ENCODE data around the gene SEC23B. TPM values are rescaled to one million over a fixed set of nuclear protein-coding genes. Genes with fewer than 3 reads are reported as not detected.

Gene SEC23B
- 120 and 178 TPM in 2 replicates for total RNA-seq (2016; rRNA removed; fragmentation: Illumina TruSeq; extraction: Trizol)
- 23.7 and 30.1 TPM in 2 replicates for total RNA-seq (2016; cell fraction: cytosol; rRNA removed; fragmentation: Illumina TruSeq; extraction: Trizol; ENCODE audit: low read depth)
- total RNA-seq (2016; cell fraction: insoluble cytoplasmic fraction; rRNA removed; fragmentation: Illumina TruSeq; extraction: Trizol): 116 and 173 TPM in 2 replicates
- total RNA-seq (2016; cell fraction: membrane; rRNA removed; fragmentation: Illumina TruSeq; extraction: Trizol): 36.5 and 38.6 TPM in 2 replicates
- 68.1 and 72.2 TPM in 2 replicates for total RNA-seq (2016; cell fraction: nucleus; rRNA removed; fragmentation: Illumina TruSeq; extraction: Trizol)
- 105 and 114 TPM in 2 replicates for polyA plus RNA-seq (2011; rRNA removed)
- polyA plus RNA-seq (2011; cell fraction: cytosol; rRNA removed): 96.7 and 107 TPM in 2 replicates
- 46.9 and 60.2 TPM in 2 replicates for polyA plus RNA-seq (2011; cell fraction: nucleus; rRNA removed)
- polyA plus RNA-seq (2012): 64.6 and 76.1 TPM in 2 replicates
- polyA plus RNA-seq (2016; cell fraction: cytosol; fragmentation: Illumina TruSeq; extraction: Trizol; ENCODE audit: low read depth): 5.2 and 5.6 TPM in 2 replicates
- polyA plus RNA-seq (2016; cell fraction: insoluble cytoplasmic fraction; fragmentation: Illumina TruSeq; extraction: Trizol; ENCODE audit: low read depth): 150 and 160 TPM in 2 replicates
- 14.5 TPM in 2 replicates for polyA plus RNA-seq (2016; cell fraction: membrane; fragmentation: Illumina TruSeq; extraction: Trizol; ENCODE audit: low read depth)
- 69.1 and 76.6 TPM in 2 replicates for polyA plus RNA-seq (2016; cell fraction: nucleus; fragmentation: Illumina TruSeq; extraction: Trizol; ENCODE audit: insufficient read depth, low read depth)
- 85.8 and 156 TPM in 2 replicates for polyA minus RNA-seq (2011; rRNA and poly(A)+ RNA removed; ENCODE audit: low replicate concordance)
- 66.9 and 68.1 TPM in 2 replicates for polyA minus RNA-seq (2011; cell fraction: cytosol; rRNA and poly(A)+ RNA removed)
- polyA minus RNA-seq (2011; cell fraction: nucleus; rRNA and poly(A)+ RNA removed): 79.2 and 99.8 TPM in 2 replicates
- percentile 87 among the genes with signal in this experiment for Bru-seq, nascent RNA
- percentile 85 among the genes with signal in this experiment for BruChase-seq, experiment 1, labeled RNA remaining after a 6-hour chase
- BruChase-seq, experiment 2, labeled RNA remaining after a 2-hour chase: percentile 84 among the genes with signal in this experiment
- long read RNA-seq, experiment 1, transcript SEC23B-202 (20 exons, 3,464 nt): major isoform, 54 of 123 reads
- long read RNA-seq, experiment 1, transcript SEC23B-204 (20 exons, 3,484 nt): minor isoform, 30 of 123 reads
- long read RNA-seq, experiment 1, partial matches to known transcripts: 21 of 123 reads
- long read RNA-seq, experiment 1, other reads (novel, unspliced or antisense): 16 of 123 reads
- long read RNA-seq, experiment 2, transcript SEC23B-202 (20 exons, 3,464 nt): major isoform, 36 of 120 reads
- long read RNA-seq, experiment 2, transcript SEC23B-204 (20 exons, 3,484 nt): minor isoform, 18 of 120 reads
- long read RNA-seq, experiment 2, partial matches to known transcripts: 42 of 120 reads
- long read RNA-seq, experiment 2, other reads (novel, unspliced or antisense): 22 of 120 reads

GRCh38 chr20:18507218-18508191 is at the start of gene SEC23B:
TSS of gene SEC23B (plus strand) at chr20:18507940. CDS start at chr20:18510836, 2,896 bp downstream.
- ATAC-seq: peak; percentile 98
- H3K9ac ChIP-seq (ENCODE audit: insufficient read depth, low read depth, low read length): peak within 1 kb of the TSS; percentile 95
- peak within 1 kb of the TSS; percentile 92 for H2AFZ ChIP-seq (ENCODE audit: low read length)
- POLR2A ChIA-PET: interaction anchor here (0.6 to 4.8 kb wide), 42 partner anchors 8 to 938 kb away, joined by 3 to 215 read pairs (median 4); partner anchors contain the start of genes DSTN, DTD1, DZANK1 and KAT14
- H3K4me1 ChIP-seq (ENCODE audit: insufficient read depth, low read length): peaks cover 44% of the 10 kb centered on the region
- in situ Hi-C loops (cut with HindIII; ENCODE audit: extremely low pct_ligation_motif_present, low pct_unique_long_range_greater_than_20kb): no loop called here
- peaks cover 5 to 17% of the 10 kb centered on the region in 2 experiments for H3K36me3 ChIP-seq (replicated peaks in 1 of 2; ENCODE audit: control insufficient read depth in 1 of 2, insufficient read depth in 2 of 2, low read length in 2 of 2)
- 1% methylated on average over 67 of the region's 69 CpGs for WGBS (ENCODE audit: low lambda C conversion rate)
- H3K4me3 ChIP-seq (replicated peaks in 1 of 3; ENCODE audit: insufficient read depth in 1 of 3, low read depth in 2 of 3, low read length in 3 of 3): peak within 1 kb of the TSS; percentile 76 to 88 (median 87)
- H3K27me3 ChIP-seq (ENCODE audit: control insufficient read depth in 1 of 2, insufficient read depth in 2 of 2, low read length in 2 of 2): no peaks in the 10 kb centered on the region; a peak in 1 of 5 replicates
- peak within 1 kb of the TSS; percentile 95 for H3K27ac ChIP-seq (ENCODE audit: extremely low read length, insufficient read depth, low read length)
- peak within 1 kb of the TSS; percentile 96 for H3K4me2 ChIP-seq (ENCODE audit: low read depth, low read length)
- no peaks in the 10 kb centered on the region for H3K9me3 ChIP-seq (ENCODE audit: low read length)
- H3K79me2 ChIP-seq (ENCODE audit: insufficient read depth, low read length): peaks cover 17% of the 10 kb centered on the region
- BruUV-seq (replicated peaks): TSS peak; percentile 97
- CTCF ChIA-PET (ENCODE audit: low intra/inter-chr PET ratio, low total read pairs): no interaction called here
- DNase-seq (ENCODE audit: low spot score): peak; percentile 99
- intact Hi-C loops (cut with micrococcal nuclease; ENCODE audit: unreplicated experiment): loop anchor here (1.0 to 5.0 kb wide), 7 partner anchors 10 to 219 kb away; partner anchors contain the start of genes DZANK1, POLR3F, RBBP9 and SMIM26
- H4K20me1 ChIP-seq (ENCODE audit: insufficient read depth, low read length): no peaks in the 10 kb centered on the region
- FAIRE-seq: peak; percentile 93
- TF ChIP-seq ZNF350 (CRISPR knock-in tag; IDR thresholded peaks at IDR 0.05; ENCODE audit: borderline replicate concordance, low read depth) (peak; percentile 98), NPAS2 (CRISPR knock-in tag; IDR thresholded peaks at IDR 0.05; ENCODE audit: borderline replicate concordance) (no peak), NFE2L1 (CRISPR knock-in tag; IDR thresholded peaks at IDR 0.05; ENCODE audit: borderline replicate concordance) (no peak), RBFOX2 (IDR thresholded peaks at IDR 0.05; ENCODE audit: low read depth, low read length) (peak; percentile 96), ZNF878 (CRISPR knock-in tag; IDR thresholded peaks at IDR 0.05) (peak; percentile 88), ARID2 (CRISPR knock-in tag; IDR thresholded peaks at IDR 0.05; ENCODE audit: borderline replicate concordance) (0 out of 2 replicates have a peak, but pooled peaks have one; percentile 31), NFAT5 (CRISPR knock-in tag; IDR thresholded peaks at IDR 0.05) (peak; percentile 56; the same call in 1 of the 2 replicates)
